HCT116 (cell line): ENCODE measurements around the gene KYAT1. TPM values are rescaled to one million over a fixed set of nuclear protein-coding genes. Genes with fewer than 3 reads are reported as not detected.

Experiments
- ATAC-seq: fragments of 200-7000 bp; cut with Tn5 transposase; 2 replicates; pipeline ENCODE4 v1.9.1; 2020; ENCODE audit warnings: mild to moderate bottlenecking, moderate library complexity
- BruUV-seq: library from RNA; stranded (reverse); fragments of 400-500 nt; replicated peaks from 2 replicates; lab custom pipeline; 2021; lab: Mats Ljungman, UMichigan
- CTCF ChIA-PET: fragments of 300-600 bp; sonication (Branson Sonifier 250); formaldehyde crosslinking; loops from one replicate; lab custom pipeline; 2021; ENCODE audit warnings: antibody characterized with exemption; lab: Charles Lee
- POLR2A ChIA-PET: fragments of 300-600, 350-600 bp; sonication (Branson Sonifier 250); formaldehyde crosslinking; loops from one replicate; lab custom pipeline; 2021; ENCODE audit warnings: antibody characterized with exemption; lab: Charles Lee
- RAD21 ChIA-PET, 2 experiments: fragments of 300-600 bp; sonication (Branson Sonifier 250); formaldehyde crosslinking; loops; one replicate each; lab custom pipeline; 2023; ENCODE audit warnings: low total read pairs in 2 of 2; ENCODE audit not compliant: uncharacterized antibody in 2 of 2, unreplicated experiment in 2 of 2, low non-redundant PET in 1 of 2; lab: Charles Lee
- DNase-seq: peaks from one replicate; pipeline ENCODE4 v3.0.0-alpha.2; 2010; ENCODE audit warnings: low read depth, low spot score
- H2AFZ ChIP-seq: fragments of 200-600 bp; shearing (Covaris generic), sonication (generic); 2 replicates; pipeline ENCODE4 v1.6.1; 2017; ENCODE audit warnings: low read depth, mixed run types, mixed read lengths, antibody characterized with exemption, low read length; ENCODE audit not compliant: poor library complexity, severe bottlenecking
- H3K27ac ChIP-seq: 2 replicates; pipeline ENCODE4 v1.5.1; 2012; ENCODE audit warnings: low read depth, low read length
- H3K27me3 ChIP-seq: fragments of 200-600 bp; sonication (generic); 2 replicates; pipeline ENCODE4 v1.6.1; 2016; ENCODE audit warnings: mixed run types, low read length, mixed read lengths; ENCODE audit not compliant: insufficient read depth
- H3K36me3 ChIP-seq, 2 experiments: fragments of 200-500 bp in 1 of 2; fragments of 200-600 bp in 1 of 2; sonication (Bioruptor generic) in 1 of 2; sonication (generic) in 1 of 2; 2 replicates each; pipeline versions ENCODE4 v1.5.1 to v1.6.1; 2014 to 2016; ENCODE audit warnings: low read length in 2 of 2, inconsistent platforms in 1 of 2, mixed read lengths in 1 of 2, mixed run types in 1 of 2; ENCODE audit not compliant: insufficient read depth in 2 of 2, control insufficient read depth in 1 of 2
- H3K4me1 ChIP-seq, 2 experiments: fragments of 200-600 bp in 1 of 2; sonication (generic) in 1 of 2; 2 replicates each; pipeline versions ENCODE4 v1.5.1 to v1.6.1; 2012 to 2017; ENCODE audit warnings: low read length in 2 of 2, inconsistent platforms in 1 of 2, mild to moderate bottlenecking in 1 of 2, mixed read lengths in 1 of 2, mixed run types in 1 of 2, moderate library complexity in 1 of 2; ENCODE audit not compliant: insufficient read depth in 2 of 2, control insufficient read depth in 1 of 2
- H3K4me2 ChIP-seq: fragments of 200-600 bp; sonication (generic); 2 replicates; pipeline ENCODE4 v1.6.1; 2017; ENCODE audit warnings: mixed run types, low read length, mixed read lengths
- H3K4me3 ChIP-seq, 2 experiments: fragments of 200-600 bp in 1 of 2; sonication (generic) in 1 of 2; replicated peaks in 1 of 2; 2 replicates each; pipeline ENCODE4 v1.5.1; 2011 to 2016; ENCODE audit warnings: low read length in 2 of 2, control low read depth in 1 of 2, low read depth in 1 of 2, mild to moderate bottlenecking in 1 of 2, mixed read lengths in 1 of 2, mixed run types in 1 of 2
- H3K79me2 ChIP-seq: fragments of 200-600 bp; sonication (generic); 2 replicates; pipeline ENCODE4 v1.6.1; 2017; ENCODE audit warnings: mild to moderate bottlenecking, mixed run types, low read length, moderate library complexity, mixed read lengths; ENCODE audit not compliant: insufficient read depth
- H3K9ac ChIP-seq: fragments of 200-600 bp; sonication (generic); 2 replicates; pipeline ENCODE4 v1.6.1; 2016; ENCODE audit warnings: low read length, mixed read lengths
- H3K9me2 ChIP-seq: fragments of 200-600 bp; sonication (generic), shearing (Covaris generic); 2 replicates; pipeline ENCODE4 v1.6.1; 2017; ENCODE audit warnings: mixed run types, mild to moderate bottlenecking, moderate library complexity; ENCODE audit not compliant: insufficient read depth
- H3K9me3 ChIP-seq, 2 experiments: fragments of 200-500 bp in 1 of 2; fragments of 200-600 bp in 1 of 2; sonication (Bioruptor generic) in 1 of 2; sonication (generic) in 1 of 2; 2 replicates each; pipeline ENCODE4 v1.6.1; 2014 to 2017; ENCODE audit warnings: low read length in 2 of 2, mixed read lengths in 2 of 2, inconsistent platforms in 1 of 2, low read depth in 1 of 2, mild to moderate bottlenecking in 1 of 2, mixed run types in 1 of 2, moderate library complexity in 1 of 2; ENCODE audit not compliant: control insufficient read depth in 1 of 2, insufficient read depth in 1 of 2
- H4K20me1 ChIP-seq: fragments of 200-600 bp; sonication (generic), shearing (Covaris generic); 2 replicates; pipeline ENCODE4 v1.6.1; 2017; ENCODE audit warnings: mixed run types, mild to moderate bottlenecking, moderate library complexity; ENCODE audit not compliant: insufficient read depth
- CBX3 ChIP-seq: IDR thresholded peaks from 2 replicates; pipeline ENCODE4 v1.6.1; 2012; ENCODE audit warnings: low read depth
- EGR1 ChIP-seq: IDR thresholded peaks from 2 replicates; pipeline ENCODE4 v1.6.1; 2012; ENCODE audit warnings: low read depth
- EZH2 ChIP-seq: fragments of 200-600 bp; sonication (generic); IDR thresholded peaks from 2 replicates; pipeline ENCODE4 v1.6.1; 2017; ENCODE audit warnings: antibody characterized with exemption, mixed run types
- EZH2phosphoT487 ChIP-seq: fragments of 200-600 bp; IDR thresholded peaks from 2 replicates; pipeline ENCODE4 v1.6.1; 2018; ENCODE audit warnings: antibody characterized with exemption, borderline replicate concordance
- FOSL1 ChIP-seq: IDR thresholded peaks from 2 replicates; pipeline ENCODE4 v1.6.1; 2012; ENCODE audit warnings: low read depth
- JUND ChIP-seq: IDR thresholded peaks from 2 replicates; pipeline ENCODE4 v1.6.1; 2012
- POLR2A ChIP-seq: IDR thresholded peaks from 2 replicates; pipeline ENCODE4 v1.7.0; 2011; ENCODE audit warnings: borderline replicate concordance; ENCODE audit not compliant: insufficient read depth, insufficient read length; ENCODE audit errors: extremely low read depth
- POLR2AphosphoS5 ChIP-seq: IDR thresholded peaks from 2 replicates; pipeline ENCODE4 v1.6.1; 2011; ENCODE audit warnings: mild to moderate bottlenecking, low read depth, low read length, moderate library complexity
- RAD21 ChIP-seq: IDR thresholded peaks from 2 replicates; pipeline ENCODE4 v1.6.1; 2012; ENCODE audit warnings: low read depth, mild to moderate bottlenecking
- SIN3A ChIP-seq: IDR thresholded peaks from 2 replicates; pipeline ENCODE4 v1.6.1; 2012; ENCODE audit warnings: low read depth
- SRF ChIP-seq: IDR thresholded peaks from 2 replicates; pipeline ENCODE4 v1.6.1; 2012; ENCODE audit warnings: low read depth
- TCF7L2 ChIP-seq: IDR thresholded peaks from 2 replicates; pipeline ENCODE4 v1.7.0; 2011; ENCODE audit warnings: borderline replicate concordance, inconsistent platforms; ENCODE audit not compliant: insufficient read depth, insufficient read length; ENCODE audit errors: extremely low read depth
- ZFX ChIP-seq: fragments of 450-650 bp; IDR thresholded peaks from 2 replicates; pipeline ENCODE4 v1.6.1; 2017
- intact Hi-C: fragments of 100-400 bp; cut with micrococcal nuclease; formaldehyde crosslinking; loops from 2 replicates; pipeline ENCODE4 v1.10.0; 2022
- total RNA-seq: library from RNA; stranded (reverse); gene quantifications from one replicate; pipeline ENCODE4 v1.2.1, GENCODE V29; 2021; ENCODE audit not compliant: unreplicated experiment
- TF ChIP-seq, protein P1 (sequence below): IDR thresholded peaks from 2 replicates; pipeline ENCODE4 v1.6.1; 2012
- TF ChIP-seq, protein P2 (sequence below): IDR thresholded peaks from 2 replicates; pipeline ENCODE4 v1.6.1; 2012; ENCODE audit warnings: low read depth
- TF ChIP-seq, protein P3 (sequence below): IDR thresholded peaks from 2 replicates; pipeline ENCODE4 v1.6.1; 2011; ENCODE audit warnings: mild to moderate bottlenecking, low read length, moderate library complexity; ENCODE audit not compliant: insufficient replicate concordance; ENCODE audit errors: extremely low read depth
- TF ChIP-seq, protein P4 (sequence below), 3 experiments: fragments of 200-600 bp in 1 of 3; sonication (generic) in 1 of 3; IDR thresholded peaks in 2 of 3; conservative IDR thresholded peaks in 1 of 3; 2 replicates each; pipeline ENCODE4 v1.5.1; 2012 to 2017; ENCODE audit warnings: low read depth in 2 of 3, low read length in 2 of 3, antibody characterized with exemption in 1 of 3, borderline replicate concordance in 1 of 3, control low read depth in 1 of 3, mild to moderate bottlenecking in 1 of 3, mixed read lengths in 1 of 3, mixed run types in 1 of 3, moderate library complexity in 1 of 3; ENCODE audit not compliant: insufficient read depth in 1 of 3
- TF ChIP-seq, protein P5 (sequence below): IDR thresholded peaks from 2 replicates; pipeline ENCODE4 v1.6.1; 2012

Gene KYAT1
- total RNA-seq, 1 experiment from 2014 or later: 10.1 TPM

DNA sequence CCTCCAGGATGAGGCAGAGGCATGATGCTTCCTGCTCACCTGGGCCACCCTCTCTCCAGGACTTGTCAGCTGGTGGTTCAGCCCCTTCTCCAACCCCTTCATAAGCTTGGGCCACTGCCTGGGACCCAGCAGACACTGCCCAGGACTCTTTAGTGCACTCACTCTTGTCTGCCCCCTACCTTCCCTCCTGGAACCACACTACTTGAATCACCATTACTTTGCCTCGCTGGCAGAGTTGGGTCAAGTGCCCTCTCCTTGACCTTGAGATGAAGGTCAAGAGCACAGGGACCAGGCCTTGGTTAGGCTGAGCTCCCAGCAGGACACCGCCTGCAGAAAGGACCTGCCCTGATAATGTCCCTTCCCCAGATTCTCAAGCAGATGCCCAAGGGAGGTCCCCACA lies 71.9 kb downstream of the KYAT1 start:
- Histone ChIP-seq H3K27me3 (no peaks in the 10 kb centered on the region), H3K4me3 (no peak overlapping the region), H3K79me2 (no peaks in the 10 kb centered on the region), H2AFZ (no peak overlapping the region), H3K9me3 (no peaks in the 10 kb centered on the region), H3K9me2 (no peaks in the 10 kb centered on the region), H3K4me2 (no peak overlapping the region), H3K9ac (no peak overlapping the region), H3K36me3 (no peaks in the 10 kb centered on the region; a peak in 2 of 4 replicates), H3K4me1 (no peaks in the 10 kb centered on the region), H3K27ac (no peak overlapping the region), H4K20me1 (no peaks in the 10 kb centered on the region)
- no peak for DNase-seq
- intact Hi-C loops: no loop called here
- BruUV-seq: TSS peak; percentile 17
- ChIA-PET RAD21 (no interaction called here), POLR2A (no interaction called here), CTCF (interaction anchor here (0.6 kb wide), 1 partner anchor 8 kb away, joined by 3 read pairs; the partner anchor contains the start of gene ENDOG)
- ATAC-seq: no peak
- TF ChIP-seq SRF (no peak), POLR2A (no peak), EZH2 (no peak), FOSL1 (no peak), JUND (no peak), POLR2AphosphoS5 (no peak), ZFX (no peak), SIN3A (no peak), CBX3 (no peak), EGR1 (no peak), TCF7L2 (no peak), RAD21 (no peak), EZH2phosphoT487 (no peak)
- TF ChIP-seq, protein P1, sequence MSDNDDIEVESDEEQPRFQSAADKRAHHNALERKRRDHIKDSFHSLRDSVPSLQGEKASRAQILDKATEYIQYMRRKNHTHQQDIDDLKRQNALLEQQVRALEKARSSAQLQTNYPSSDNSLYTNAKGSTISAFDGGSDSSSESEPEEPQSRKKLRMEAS: no peak
- TF ChIP-seq, protein P2, sequence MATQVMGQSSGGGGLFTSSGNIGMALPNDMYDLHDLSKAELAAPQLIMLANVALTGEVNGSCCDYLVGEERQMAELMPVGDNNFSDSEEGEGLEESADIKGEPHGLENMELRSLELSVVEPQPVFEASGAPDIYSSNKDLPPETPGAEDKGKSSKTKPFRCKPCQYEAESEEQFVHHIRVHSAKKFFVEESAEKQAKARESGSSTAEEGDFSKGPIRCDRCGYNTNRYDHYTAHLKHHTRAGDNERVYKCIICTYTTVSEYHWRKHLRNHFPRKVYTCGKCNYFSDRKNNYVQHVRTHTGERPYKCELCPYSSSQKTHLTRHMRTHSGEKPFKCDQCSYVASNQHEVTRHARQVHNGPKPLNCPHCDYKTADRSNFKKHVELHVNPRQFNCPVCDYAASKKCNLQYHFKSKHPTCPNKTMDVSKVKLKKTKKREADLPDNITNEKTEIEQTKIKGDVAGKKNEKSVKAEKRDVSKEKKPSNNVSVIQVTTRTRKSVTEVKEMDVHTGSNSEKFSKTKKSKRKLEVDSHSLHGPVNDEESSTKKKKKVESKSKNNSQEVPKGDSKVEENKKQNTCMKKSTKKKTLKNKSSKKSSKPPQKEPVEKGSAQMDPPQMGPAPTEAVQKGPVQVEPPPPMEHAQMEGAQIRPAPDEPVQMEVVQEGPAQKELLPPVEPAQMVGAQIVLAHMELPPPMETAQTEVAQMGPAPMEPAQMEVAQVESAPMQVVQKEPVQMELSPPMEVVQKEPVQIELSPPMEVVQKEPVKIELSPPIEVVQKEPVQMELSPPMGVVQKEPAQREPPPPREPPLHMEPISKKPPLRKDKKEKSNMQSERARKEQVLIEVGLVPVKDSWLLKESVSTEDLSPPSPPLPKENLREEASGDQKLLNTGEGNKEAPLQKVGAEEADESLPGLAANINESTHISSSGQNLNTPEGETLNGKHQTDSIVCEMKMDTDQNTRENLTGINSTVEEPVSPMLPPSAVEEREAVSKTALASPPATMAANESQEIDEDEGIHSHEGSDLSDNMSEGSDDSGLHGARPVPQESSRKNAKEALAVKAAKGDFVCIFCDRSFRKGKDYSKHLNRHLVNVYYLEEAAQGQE: no peak
- TF ChIP-seq, protein P3, sequence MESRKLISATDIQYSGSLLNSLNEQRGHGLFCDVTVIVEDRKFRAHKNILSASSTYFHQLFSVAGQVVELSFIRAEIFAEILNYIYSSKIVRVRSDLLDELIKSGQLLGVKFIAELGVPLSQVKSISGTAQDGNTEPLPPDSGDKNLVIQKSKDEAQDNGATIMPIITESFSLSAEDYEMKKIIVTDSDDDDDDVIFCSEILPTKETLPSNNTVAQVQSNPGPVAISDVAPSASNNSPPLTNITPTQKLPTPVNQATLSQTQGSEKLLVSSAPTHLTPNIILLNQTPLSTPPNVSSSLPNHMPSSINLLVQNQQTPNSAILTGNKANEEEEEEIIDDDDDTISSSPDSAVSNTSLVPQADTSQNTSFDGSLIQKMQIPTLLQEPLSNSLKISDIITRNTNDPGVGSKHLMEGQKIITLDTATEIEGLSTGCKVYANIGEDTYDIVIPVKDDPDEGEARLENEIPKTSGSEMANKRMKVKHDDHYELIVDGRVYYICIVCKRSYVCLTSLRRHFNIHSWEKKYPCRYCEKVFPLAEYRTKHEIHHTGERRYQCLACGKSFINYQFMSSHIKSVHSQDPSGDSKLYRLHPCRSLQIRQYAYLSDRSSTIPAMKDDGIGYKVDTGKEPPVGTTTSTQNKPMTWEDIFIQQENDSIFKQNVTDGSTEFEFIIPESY: no peak
- TF ChIP-seq, protein P4, sequence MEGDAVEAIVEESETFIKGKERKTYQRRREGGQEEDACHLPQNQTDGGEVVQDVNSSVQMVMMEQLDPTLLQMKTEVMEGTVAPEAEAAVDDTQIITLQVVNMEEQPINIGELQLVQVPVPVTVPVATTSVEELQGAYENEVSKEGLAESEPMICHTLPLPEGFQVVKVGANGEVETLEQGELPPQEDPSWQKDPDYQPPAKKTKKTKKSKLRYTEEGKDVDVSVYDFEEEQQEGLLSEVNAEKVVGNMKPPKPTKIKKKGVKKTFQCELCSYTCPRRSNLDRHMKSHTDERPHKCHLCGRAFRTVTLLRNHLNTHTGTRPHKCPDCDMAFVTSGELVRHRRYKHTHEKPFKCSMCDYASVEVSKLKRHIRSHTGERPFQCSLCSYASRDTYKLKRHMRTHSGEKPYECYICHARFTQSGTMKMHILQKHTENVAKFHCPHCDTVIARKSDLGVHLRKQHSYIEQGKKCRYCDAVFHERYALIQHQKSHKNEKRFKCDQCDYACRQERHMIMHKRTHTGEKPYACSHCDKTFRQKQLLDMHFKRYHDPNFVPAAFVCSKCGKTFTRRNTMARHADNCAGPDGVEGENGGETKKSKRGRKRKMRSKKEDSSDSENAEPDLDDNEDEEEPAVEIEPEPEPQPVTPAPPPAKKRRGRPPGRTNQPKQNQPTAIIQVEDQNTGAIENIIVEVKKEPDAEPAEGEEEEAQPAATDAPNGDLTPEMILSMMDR (IDR thresholded peaks at IDR 0.05 in 2 of 3, conservative IDR thresholded peaks at IDR 0.05 in 1 of 3; ENCODE audit: borderline replicate concordance in 1 of 3, insufficient read depth in 1 of 3, low read depth in 2 of 3, low read length in 2 of 3): no peak
- TF ChIP-seq, protein P5, sequence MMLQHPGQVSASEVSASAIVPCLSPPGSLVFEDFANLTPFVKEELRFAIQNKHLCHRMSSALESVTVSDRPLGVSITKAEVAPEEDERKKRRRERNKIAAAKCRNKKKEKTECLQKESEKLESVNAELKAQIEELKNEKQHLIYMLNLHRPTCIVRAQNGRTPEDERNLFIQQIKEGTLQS: no peak
